Endometrial microvascular endothelial cells (primary cell): ENCODE measurements around the gene SORL1-AS1.

Source experiments
- in situ Hi-C: cut with HindIII; loops from 2 replicates; pipeline ENCODE4 v1.10.0; 2017; ENCODE audit warnings: low sequenced_read_pairs, low pct_unique_long_range_greater_than_20kb; ENCODE audit errors: inconsistent ontology term

SORL1-AS1 gene

GRCh38 chr11:121456151-121456550, 3.4 kb upstream of the SORL1-AS1 start:
- in situ Hi-C loops: no loop called here

GRCh38 chr11:121455115-121455514, 2.3 kb upstream of the SORL1-AS1 start:
- in situ Hi-C loops: no loop called here

- in situ Hi-C loops: no loop called here
Measured at GRCh38 chr11:121453589-121454299, 977 bp upstream of the SORL1-AS1 start.

GRCh38 chr11:121451986-121452608, 670 bp downstream of the SORL1-AS1 start, which contains the start of gene SORL1:
Gene SORL1 (plus strand): TSS chr11:121452314. CDS start chr11:121452332, 18 bp downstream.
- in situ Hi-C loops: no loop called here

GRCh38 chr11:121451178-121451985, 1.4 kb downstream of the SORL1-AS1 start:
- in situ Hi-C loops: no loop called here

- in situ Hi-C loops: no loop called here
Measured at GRCh38 chr11:121450401-121450800, 2.4 kb downstream of the SORL1-AS1 start.

GRCh38 chr11:121449626-121450025, 3.1 kb downstream of the SORL1-AS1 start:
- in situ Hi-C loops: no loop called here

GRCh38 chr11:121449123-121449522, 3.6 kb downstream of the SORL1-AS1 start:
- in situ Hi-C loops: no loop called here

- in situ Hi-C loops: no loop called here
Measured at GRCh38 chr11:121448431-121448941, 4.3 kb downstream of the SORL1-AS1 start.

GRCh38 chr11:121448011-121448410, 4.8 kb downstream of the SORL1-AS1 start:
- in situ Hi-C loops: no loop called here

GRCh38 chr11:121446752-121447156, 6.0 kb downstream of the SORL1-AS1 start:
- in situ Hi-C loops: no loop called here

GRCh38 chr11:121445071-121445768, 7.5 kb downstream of the SORL1-AS1 start:
- in situ Hi-C loops: no loop called here

- in situ Hi-C loops: no loop called here
Measured at GRCh38 chr11:121444526-121444925, 8.2 kb downstream of the SORL1-AS1 start.

- in situ Hi-C loops: no loop called here
Measured at GRCh38 chr11:121443688-121444275, 9.0 kb downstream of the SORL1-AS1 start.

GRCh38 chr11:121441521-121441920, 11.2 kb downstream of the SORL1-AS1 start:
- in situ Hi-C loops: no loop called here

GRCh38 chr11:121439759-121440158, 13.0 kb downstream of the SORL1-AS1 start:
- in situ Hi-C loops: no loop called here

- in situ Hi-C loops: no loop called here
Measured at GRCh38 chr11:121439337-121439736, 13.4 kb downstream of the SORL1-AS1 start.

GRCh38 chr11:121437686-121438078, 15.1 kb downstream of the SORL1-AS1 start:
- in situ Hi-C loops: no loop called here
